Measurements from ENCODE around the gene AQP12B. TPM values are rescaled to one million over a fixed set of nuclear protein-coding genes. Genes with fewer than 3 reads are reported as not detected.
"Not testable (repeated sequence)": the region's sequence is repeated elsewhere in the genome, so short reads cannot be mapped to it uniquely, and the experiment has no call there.

Gene AQP12B
- total RNA-seq, 1 experiment from 2014 or later: not detected

DNA sequence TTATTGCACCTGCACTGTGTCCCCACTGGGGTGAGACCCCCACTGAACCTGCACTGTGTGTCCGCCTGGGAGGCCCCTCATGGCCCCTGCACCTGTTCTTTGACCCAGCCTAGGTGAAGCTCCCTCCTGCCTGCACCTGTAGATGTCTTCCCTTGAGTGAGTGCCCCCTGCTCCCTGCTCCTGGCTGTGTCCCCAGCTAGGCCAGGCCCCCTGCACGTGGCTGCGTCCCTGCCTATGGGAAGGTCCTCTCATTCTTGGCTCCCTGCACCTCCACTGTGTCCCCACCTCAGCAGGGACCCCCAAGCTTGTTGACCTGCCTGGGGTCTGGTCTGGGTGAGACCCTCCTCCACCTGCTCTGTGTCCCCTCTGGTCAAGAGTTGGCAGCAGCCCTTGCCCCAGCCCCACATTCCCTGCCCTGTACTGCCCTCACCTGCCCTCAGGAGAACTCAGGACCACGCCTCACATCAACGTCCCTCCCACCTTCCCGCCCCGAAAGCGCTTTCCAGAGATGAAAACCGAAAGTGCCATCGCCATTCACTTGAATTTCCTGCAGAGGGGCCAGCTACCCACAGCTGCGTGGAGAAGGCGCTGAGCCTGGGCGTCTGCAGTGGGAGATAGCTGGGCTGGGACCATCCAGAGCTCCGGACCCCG, 769 bp upstream of the AQP12B start:
- DNase-seq (ENCODE audit: low read depth): not testable (repeated sequence)

DNA sequence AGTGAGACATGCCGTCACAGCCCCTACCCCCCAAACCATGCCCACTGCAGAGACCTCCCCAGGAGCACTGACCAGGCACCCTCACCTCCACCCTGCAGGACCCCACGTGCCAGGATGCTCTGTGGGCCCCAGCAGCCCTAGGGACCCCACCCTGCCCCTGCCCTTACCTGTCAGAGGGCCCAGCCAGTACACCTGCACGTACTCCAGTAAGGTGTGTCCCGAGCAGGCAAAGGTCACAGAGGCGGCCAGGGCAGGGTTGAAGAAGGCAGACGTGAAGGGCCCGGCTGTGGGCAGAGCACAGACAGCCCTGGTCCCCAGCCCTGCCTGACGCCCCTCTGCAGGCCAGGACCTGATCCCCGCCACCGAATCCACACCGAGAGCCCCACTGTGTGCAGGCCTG, 2.5 kb downstream of the AQP12B start:
- DNase-seq (ENCODE audit: low read depth): not testable (repeated sequence)

DNA sequence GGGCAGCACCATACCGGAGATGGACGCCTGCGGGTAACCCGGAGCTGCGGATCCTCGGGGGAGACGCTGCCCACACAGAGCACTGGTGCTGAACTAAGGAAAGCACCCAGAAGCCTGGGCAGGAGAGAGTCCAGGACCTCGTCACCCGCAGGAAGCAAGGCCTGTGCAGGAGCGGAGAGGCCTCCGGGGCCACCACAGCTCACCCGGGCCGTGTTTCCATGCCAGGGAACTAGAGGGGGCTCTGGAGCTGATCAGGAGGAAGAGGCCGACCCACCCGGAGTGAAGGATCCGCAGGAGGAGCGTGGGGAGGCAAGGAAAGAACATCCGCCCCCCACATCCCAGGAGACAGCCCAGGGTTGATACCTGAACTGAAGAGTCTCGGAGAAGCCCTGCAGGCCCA, 3.8 kb downstream of the AQP12B start:
- DNase-seq (ENCODE audit: low read depth): not testable (repeated sequence)

DNA sequence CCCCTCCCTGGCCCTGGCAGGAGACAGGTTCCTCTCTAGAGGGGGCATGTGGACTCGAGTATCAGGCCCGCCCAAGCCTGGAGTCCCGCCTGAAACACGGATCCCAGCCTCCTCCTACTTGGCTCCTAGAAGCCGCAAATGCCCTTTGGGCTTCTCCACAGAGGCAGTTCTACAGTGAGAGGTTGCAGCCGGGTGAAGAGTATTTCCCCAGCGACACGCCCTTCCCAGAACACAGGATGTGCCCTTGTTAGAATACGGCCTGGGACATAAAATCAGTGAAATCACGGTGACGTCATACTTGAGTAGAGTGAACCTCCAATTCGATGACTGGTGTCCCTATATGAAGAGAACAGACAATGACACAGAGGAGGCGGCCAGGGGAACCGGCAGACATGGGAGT, 4.6 kb downstream of the AQP12B start:
- DNase-seq (ENCODE audit: low read depth): not testable (repeated sequence)

DNA sequence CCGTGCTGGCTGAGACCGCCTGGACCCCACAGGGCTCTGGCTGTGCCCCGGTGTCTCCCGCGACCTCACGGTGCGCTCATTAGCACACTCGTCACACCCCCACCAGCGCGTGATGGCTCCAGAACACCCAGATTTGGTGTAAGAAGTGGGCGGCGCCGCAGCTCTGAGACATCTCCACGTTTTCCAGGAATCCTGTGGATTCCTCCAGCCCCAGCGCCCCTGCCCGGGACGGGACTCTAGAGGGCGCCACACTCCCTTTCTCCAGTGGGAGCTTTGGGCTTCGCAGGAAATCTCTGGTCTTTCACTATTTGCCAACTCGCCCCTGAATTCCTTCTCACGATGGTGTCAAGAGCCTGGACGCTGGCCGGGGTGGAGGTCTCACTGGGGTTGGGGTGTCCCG, 7.3 kb downstream of the AQP12B start:
- not testable (repeated sequence) for DNase-seq (ENCODE audit: low read depth)

DNA sequence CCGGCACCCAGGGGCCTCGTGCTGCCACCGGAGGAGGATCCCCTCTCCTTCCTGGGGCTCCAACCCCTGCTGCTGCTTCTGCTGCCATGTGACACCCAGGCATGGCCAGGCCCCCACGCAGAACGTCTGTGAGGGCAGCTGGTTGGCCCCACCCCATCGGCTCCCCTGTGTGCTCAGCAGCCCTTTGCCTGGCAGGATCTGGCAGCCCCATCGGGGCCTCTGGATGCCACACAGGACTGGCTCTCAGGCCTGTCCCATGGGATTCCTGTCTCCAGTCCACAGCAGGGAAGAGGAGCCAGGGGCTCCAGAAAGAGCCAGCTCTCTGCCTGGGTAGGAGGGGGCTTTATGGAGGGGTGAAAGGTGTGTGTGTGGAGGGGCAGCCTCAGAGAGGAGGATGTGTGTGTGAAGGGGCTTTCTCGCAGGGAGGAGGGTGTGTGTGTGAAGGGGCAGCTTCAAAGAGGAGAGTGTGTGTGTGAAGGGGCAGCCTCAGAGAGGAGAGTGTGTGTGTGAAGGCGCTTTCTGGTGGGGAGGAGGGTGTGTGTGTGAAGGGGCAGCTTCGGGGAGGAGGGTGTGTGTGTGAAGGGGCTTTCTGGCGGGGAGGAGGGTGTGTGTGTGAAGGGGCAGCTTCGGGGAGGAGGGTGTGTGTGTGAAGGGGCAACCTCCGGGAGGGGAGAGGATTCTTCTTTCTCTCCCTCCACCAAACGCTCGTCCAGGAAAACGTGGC, 8.1 kb downstream of the AQP12B start:
- not testable (repeated sequence) for DNase-seq (ENCODE audit: low read depth)

DNA sequence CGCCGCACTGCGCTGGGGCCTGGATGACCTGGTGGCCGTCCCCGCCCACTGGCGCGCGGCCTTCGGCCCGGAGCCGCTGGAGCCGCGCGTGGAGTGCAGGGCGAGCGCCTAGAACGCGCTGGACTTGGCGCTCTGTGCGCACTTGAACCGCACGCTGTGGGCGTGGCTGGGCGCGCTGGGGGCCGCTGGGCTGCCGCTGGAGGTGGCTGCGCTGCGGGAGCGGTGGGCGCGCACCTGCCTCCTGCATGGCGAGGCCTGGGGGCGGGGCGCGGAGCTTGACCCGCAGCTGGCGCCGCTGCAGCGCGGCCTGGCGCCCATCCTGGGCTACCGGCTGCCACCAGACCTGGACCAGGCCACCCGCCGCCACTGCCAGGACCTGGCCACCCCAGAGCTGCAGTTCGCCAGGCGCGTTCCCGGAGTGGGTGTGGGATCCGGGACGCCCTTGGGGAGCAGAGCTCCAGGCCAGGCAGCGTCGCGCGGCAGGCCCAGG, 9.9 kb downstream of the AQP12B start:
- no peak for DNase-seq (ENCODE audit: low read depth)

DNA sequence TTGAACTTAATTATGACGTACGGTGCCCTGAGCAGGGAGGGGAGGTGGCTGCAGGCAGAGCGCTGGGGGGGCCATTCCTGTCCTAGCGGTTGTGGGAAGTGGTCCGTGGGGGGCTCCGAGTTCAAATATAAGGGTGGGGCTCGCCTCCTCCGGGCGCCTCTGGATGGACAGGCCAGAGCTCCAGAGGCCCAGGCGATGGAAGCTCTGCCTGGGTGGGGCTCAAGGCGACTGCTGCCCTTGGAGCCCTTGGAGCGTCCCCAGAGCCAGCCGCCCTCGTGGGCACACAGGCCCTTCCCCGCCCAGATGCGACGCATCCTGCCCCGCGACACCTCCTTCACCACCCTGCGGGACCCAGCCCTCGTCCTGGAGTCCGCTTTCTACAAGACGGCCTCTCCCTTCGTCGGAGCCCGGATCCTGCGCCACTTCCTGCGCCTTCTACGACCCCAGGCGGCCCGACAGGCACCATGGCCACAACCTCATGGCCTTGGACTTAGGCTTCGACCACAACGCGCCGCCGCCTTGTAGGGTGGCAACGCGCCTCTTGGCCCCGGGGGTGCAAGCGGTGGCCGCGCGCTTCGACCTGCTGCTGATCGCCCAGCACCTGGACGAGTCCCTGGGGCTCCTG, 10.5 kb downstream of the AQP12B start:
- DNase-seq (ENCODE audit: low read depth): no peak

DNA sequence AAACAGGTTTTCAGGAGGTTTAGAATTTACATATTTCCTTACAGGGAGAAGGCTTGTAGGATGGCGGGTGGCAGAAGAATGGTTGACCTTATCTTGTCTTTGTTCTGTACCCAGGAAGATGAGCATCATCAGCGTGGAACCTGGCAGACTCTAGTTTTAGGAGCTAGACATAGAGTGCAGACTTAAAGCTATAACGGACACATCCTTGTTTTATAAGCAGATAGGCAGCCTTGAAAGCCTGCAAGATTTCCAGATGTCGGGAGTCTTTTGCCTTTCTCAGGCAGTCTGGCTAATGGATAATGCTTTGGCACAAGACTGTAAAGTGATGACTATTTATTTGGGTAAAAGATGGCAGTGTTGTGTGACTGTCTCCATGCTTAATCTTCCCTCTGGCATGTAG, 11.7 kb downstream of the AQP12B start:
- no peak for DNase-seq (ENCODE audit: low read depth)

DNA sequence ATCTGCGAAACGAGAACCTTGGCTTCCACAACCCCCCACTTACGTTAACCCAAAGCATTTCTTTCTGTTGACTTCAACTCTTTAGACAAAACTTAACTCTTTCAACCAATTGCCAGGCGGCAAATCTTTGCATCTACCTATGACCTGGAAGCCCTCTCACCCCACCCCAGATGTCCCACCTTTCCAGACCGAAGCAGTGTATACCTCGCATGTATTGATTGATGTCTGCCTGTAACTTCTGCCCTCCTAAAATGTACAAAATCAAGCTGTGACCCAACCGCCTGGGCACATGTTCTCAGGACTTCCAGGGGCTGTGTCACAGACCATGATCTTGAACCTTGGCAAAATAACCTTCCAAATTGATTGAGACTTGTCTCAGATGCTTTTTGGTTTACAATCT, 12.3 kb downstream of the AQP12B start:
- DNase-seq (ENCODE audit: low read depth): no peak

DNA sequence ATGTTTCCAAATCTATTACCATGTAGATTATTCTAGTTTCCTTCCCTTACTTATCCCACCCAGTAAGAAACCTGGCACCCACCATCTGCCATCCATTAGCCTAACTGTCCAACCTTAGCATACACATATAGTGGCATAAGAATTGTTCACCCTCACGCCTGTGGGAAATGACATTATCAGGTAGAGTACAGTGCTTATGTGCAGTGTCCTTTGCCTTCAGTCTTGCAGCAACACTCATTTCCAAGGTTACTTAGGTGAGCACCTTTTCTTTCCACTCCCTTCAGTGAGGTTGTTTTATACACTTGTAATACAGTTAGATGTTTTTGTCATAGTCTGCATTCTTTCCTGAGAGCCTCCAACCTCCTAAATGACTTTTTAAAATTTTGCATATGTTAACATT, 18.1 kb downstream of the AQP12B start:
- DNase-seq (ENCODE audit: low read depth): no peak

DNA sequence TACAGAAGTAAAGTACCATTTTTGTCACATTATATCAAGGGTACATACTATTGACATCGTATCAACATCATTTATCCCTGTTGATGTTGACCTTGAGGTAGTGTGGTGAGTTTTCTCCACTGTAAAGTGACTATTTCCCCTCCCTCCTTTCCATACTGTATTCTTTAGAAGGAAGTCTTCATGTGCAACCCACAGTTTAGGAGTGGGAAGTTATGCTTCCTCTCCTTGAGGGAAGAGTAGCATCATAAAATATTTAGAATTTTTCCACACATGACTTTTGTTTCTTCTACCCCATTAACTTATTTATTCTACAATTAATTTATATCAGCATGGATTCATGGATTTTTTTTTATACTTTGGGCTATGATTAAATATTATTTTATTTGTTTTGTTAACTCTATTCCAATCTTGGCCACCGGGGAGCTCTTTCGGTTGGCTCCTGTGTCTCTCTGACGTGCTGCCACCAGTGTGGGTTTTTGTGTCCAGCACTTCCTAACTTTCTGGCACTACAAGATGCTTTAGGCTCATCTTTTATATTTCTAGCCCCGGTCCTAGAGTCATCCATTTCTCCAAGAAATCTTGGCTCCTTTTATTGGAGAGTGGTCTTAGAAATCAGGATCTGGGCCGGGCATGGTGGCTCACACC, 19.0 kb downstream of the AQP12B start:
- no peak for DNase-seq (ENCODE audit: low read depth)

DNA sequence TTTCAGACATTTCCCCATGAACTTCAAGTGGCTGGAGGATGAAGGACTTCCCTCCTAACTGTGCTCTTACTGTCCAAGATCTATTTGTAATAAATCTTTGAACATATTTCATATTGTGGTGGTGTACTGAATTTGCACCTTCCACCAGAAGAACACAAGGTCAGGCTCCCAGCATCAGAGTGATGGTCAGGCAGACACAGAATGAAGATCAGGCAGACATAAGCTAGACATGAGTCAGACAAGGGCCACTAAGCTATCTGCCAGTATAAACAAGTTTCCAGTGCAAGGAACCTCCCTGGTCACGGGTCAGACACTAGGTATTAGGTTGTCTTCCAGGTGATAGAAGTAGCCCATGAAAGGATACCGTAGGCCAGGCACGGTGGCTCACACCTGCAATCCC, 20.0 kb downstream of the AQP12B start:
- DNase-seq (ENCODE audit: low read depth): no peak

DNA sequence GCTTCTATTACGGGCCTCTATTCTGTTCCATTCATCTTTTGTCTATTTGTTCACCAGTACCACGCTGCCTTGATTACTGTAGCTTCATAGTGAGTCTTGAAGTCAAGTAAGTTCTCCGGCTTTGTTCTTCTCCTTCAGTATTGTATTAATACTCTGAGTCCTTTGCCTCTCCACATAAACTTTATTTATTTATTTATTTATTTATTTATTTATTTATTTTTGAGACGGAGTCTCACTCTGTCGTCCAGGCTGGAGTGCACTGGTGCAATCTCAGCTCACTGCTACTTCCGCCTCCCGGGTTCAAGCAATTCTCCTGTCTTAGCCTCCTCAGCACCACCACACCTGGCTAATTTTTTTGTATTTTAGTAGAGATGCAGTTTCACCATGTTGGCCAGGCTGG, 22.8 kb downstream of the AQP12B start:
- DNase-seq (ENCODE audit: low read depth): not testable (repeated sequence)

DNA sequence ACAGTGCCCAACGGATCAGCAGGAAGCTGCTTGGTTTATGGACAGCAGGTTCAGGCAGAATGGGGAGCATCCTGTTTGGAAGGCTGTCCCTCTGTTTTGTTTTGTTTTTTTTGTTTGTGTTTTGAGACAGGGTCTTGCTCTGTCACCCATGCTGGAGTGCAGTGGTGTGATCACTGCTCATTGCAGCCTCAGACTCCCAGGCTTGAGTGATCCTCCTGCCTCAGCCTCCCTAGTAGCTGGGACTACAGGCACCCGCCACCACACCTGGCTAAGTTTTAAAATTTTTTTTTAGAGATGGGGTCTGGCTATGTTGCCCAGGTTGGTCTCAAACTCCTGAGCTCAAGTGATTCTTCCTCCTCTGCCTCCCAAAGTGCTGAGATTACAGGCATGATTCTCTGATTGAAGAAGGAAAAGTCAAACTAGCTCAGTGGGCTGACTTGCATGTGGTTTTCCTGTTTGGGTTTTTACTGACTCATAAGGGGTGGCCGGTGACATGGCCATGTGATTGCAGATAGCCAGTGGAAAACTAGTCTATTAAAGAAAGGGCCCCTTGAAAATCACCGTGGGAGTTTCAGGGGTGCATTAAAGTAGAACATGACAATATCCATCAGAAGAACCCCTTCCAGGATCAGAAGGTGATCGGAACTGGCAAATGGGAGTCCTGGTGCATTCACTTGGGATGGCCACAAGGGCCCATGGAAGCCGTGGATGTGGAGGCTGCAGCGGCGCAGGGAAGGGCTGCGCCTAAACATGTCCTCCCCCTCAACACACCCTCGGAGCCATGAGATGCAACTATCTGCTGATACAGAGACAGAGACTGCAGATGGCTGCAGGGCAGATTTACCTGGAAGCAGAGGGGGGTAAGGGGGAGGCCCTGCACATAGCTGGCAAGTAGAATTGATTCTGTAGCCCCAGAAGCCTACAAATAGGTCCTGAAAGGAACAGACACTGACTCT, 26.5 kb downstream of the AQP12B start:
- peak; percentile 62 for DNase-seq (ENCODE audit: low read depth)

DNA sequence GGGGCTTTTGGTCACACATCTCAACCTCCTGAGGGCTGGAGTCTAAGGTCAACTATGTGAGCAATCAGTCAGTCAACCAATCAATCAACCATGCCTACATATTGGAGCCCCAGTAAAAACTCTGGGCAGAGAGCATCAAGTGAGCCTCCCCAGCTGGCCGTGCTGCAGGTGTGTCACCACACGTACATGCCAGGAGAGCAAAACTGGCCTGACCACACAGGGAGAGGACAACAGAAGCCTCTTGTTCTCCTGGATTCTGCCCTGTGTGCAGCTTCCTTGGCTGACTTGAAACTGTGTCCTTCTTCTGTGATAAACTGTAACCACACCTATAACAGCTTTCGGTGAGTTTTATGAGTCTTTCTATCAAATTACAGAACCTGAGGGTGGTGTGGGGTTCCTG, 31.5 kb downstream of the AQP12B start:
- DNase-seq (ENCODE audit: low read depth): no peak

DNA sequence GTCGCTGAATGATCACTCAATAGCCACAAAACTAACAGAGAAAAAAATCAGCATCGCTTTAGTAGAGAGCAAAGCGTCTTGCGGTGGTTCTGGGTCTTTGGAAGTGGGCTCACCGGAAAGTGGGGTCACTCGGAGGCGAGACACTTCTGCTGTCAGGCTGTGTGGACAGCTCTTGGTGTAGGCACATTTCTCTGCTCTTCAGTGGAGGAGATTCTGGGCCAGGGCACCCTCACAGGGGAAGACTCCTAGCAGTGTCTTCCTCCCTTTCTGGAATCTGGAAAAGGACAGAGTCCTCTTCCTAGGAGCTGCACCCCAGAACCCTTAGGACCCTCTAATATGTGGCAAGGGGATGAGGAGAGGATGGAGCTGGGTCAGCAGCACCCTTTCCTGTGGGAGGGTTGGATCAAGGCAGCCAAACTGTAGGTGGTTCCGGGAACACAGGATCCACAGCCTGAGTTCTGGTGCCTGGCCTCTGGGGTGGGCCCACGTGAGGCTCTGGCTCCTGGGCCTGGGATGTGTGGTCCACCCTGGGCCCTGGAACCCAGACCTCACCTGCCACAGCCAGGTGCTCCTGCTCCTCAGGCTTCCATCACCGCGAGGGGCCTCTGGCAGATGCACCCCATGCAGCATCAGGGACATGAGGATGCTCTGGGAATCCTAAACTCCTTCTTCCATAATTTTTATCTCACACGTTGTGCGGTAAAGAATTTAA, 32.3 kb downstream of the AQP12B start:
- no peak for DNase-seq (ENCODE audit: low read depth)

DNA sequence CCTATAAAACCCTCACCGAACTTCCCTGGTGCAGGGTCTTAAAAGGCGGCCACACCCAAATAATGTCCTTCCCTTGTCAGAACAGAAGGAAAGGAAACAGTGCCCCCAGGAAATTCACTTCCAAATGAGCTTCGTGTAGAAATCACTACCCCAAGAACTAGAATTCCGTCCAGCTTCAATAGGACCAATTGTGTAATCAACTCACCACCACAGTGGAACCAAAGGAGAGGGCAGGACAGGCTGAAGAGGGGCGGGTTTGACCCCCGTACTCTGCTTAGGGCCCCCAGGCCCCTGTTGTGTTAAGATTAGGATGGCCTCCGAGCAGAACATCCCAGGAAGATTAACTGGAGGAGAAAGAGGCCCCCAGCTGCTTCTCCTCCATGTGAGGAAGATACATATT, 33.4 kb downstream of the AQP12B start:
- no peak for DNase-seq (ENCODE audit: low read depth)

DNA sequence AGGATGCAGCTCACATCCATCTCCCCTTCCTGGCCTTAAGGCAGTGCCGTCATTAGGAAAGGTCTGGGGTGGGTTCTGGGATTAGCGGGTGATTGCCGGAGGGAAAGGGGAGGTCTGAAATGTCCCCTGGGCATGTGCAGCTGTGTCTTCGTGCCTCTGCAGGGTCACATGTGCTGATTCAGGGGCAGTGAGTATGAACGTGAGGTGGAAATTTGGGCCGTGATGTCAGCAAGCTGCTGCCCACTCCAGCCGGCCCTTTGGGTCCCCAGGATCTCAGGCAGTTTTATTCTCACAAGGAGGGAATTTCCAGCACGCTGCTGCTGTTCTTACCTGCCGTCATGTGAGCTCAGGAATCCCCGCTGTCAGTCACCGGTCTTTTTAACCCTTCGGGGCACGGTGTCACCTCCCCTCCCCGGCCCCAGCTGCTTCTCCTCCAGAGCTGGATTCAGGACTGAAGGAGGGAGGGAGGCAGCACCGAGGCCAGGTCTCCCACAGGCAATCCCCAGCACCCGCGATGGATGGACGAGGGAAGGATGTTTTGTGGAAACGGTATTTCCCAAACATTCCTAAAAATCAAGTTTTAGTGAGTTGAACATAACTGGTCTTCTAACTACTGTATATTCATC, 33.9 kb downstream of the AQP12B start:
- no peak for DNase-seq (ENCODE audit: low read depth)

DNA sequence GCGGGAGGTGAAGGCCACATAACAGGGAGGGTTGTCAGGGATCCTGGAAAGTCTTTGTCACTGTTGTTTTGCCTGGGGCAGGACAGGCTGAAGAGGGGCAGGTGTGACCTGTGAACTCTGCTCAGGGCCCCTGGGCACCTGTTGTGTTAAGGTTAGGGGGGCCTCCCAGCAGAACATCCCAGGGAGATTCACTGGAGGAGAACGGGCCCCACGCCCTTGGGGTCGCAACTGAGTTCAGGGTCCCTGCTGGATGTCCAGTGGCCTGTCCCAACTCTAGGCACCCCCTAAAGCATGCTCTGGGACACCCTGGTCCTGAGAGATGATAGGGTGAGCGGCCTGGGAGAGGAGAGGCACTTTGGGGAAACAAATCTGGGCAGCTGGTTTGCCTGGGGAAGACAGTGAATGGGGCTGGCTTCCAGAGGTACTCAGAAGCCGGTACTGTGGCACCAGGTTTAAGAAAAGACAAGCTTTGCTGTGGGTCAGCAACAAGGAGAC, 34.5 kb downstream of the AQP12B start:
- DNase-seq (ENCODE audit: low read depth): no peak
